AG04449 (cell line): ENCODE measurements around the gene CCNL1.

ENCODE experiments used
- CTCF ChIA-PET: fragments of 350-600 bp; formaldehyde crosslinking; extraction: SDS; loops from one replicate; lab custom pipeline; 2021; ENCODE audit warnings: antibody characterized with exemption; lab: Yijun Ruan, JAX
- POLR2A ChIA-PET: fragments of 400-600, 350-600 bp; formaldehyde crosslinking; extraction: SDS; loops from one replicate; lab custom pipeline; 2020; ENCODE audit warnings: antibody characterized with exemption, inconsistent platforms; lab: Yijun Ruan, JAX
- DNase-seq: peaks from one replicate; pipeline ENCODE4 v3.0.0-alpha.2; 2010; ENCODE audit warnings: low read depth, low spot score
- H3K4me3 ChIP-seq: 2 replicates; pipeline ENCODE4 v1.5.1; 2011; ENCODE audit warnings: low read depth, mild to moderate bottlenecking, control low read depth, low read length
- TF ChIP-seq, protein P1 (sequence below): IDR thresholded peaks from one replicate; pipeline ENCODE4 v1.5.1; 2011; ENCODE audit warnings: mild to moderate bottlenecking, moderate library complexity, low read length, control low read depth, inconsistent platforms; ENCODE audit not compliant: insufficient read depth; ENCODE audit errors: missing control alignments

CCNL1 gene

DNA sequence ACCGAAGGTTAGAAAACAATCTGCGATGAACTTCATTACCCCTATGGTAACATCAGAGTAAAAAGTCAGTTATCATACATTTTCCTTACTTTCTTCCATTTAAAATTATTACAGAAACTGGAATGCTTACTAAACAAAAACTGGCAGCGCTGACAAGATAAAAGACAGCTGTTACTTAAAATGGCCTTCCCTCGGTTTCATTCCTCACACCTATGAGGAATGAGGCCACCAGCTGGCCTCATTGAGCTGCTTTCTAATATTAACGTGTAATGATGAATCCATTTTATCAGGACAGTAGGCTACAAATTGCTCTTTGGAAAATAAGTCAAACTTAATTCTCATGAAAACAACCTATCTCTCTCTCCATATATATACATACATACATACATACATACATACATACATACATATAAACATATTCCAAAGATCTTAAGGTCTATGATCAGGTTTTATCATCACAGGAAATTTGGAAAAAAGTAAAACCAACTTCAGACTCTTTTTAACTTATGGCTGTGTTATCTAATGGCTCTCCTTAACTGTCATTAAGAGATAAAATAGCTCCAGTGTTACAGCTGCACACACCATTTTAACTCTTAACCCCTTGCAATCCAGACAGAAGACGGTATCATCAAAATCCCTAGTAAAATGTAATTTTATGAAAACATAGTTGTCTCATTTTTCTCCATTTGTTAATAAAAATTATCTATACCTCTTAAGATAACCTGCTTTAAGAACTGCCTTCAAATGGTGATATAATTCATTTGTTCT lies 5.2 kb downstream of the CCNL1 start:
- ChIA-PET POLR2A (no interaction called here), CTCF (interaction anchor here (1.6 to 3.8 kb wide), 4 partner anchors 16 to 47 kb away, joined by 4 to 22 read pairs (median 6); no protein-coding TSS in a partner anchor)
- TF ChIP-seq, protein P1, sequence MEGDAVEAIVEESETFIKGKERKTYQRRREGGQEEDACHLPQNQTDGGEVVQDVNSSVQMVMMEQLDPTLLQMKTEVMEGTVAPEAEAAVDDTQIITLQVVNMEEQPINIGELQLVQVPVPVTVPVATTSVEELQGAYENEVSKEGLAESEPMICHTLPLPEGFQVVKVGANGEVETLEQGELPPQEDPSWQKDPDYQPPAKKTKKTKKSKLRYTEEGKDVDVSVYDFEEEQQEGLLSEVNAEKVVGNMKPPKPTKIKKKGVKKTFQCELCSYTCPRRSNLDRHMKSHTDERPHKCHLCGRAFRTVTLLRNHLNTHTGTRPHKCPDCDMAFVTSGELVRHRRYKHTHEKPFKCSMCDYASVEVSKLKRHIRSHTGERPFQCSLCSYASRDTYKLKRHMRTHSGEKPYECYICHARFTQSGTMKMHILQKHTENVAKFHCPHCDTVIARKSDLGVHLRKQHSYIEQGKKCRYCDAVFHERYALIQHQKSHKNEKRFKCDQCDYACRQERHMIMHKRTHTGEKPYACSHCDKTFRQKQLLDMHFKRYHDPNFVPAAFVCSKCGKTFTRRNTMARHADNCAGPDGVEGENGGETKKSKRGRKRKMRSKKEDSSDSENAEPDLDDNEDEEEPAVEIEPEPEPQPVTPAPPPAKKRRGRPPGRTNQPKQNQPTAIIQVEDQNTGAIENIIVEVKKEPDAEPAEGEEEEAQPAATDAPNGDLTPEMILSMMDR: no peak
- no peak overlapping the region for H3K4me3 ChIP-seq
- DNase-seq: no peak

DNA sequence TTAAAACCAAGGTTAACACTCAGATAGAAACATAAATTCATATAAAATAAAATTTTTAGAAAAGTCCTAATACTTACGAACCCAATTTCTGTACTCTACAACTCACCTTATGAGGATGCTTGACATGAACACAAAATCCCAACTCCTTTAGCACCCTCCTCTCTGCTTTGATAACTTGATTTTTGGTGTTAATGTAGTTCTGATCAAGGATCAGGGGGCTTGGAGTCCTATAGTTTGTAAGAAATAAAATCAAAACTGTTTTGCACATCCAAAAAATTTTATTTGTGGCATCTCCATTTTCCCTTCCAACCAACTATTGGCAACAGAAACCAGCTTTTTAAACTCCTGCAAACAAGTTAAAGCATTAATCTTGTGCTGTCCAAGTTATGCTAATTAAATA lies 7.0 kb downstream of the CCNL1 start:
- POLR2A ChIA-PET: no interaction called here
- CTCF ChIA-PET: interaction anchor here (1.5 to 2.3 kb wide), 2 partner anchors 15 to 49 kb away, joined by 6 to 7 read pairs; no protein-coding TSS in a partner anchor
- no peak for DNase-seq
- TF ChIP-seq, protein P1: no peak
- H3K4me3 ChIP-seq: no peak overlapping the region

DNA sequence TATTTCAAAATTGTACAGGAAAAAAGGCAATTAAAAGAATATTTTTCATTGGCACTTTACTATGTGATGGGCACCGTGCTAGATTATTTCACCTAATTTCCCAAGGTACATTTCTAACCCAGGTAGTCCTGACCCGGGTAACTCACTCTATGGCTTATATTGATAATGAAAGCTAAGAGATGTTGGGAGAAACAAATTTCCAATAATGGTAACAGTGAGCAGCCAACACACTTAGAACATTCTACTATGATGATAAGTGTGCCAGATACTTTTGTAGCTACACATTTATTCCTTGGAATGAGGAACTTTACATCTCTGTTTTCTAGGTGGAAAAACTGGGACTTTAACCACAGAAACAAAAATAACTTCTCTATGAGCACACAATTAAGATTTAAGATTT lies 7.5 kb downstream of the CCNL1 start:
- CTCF ChIA-PET: interaction anchor here (1.5 to 2.3 kb wide), 2 partner anchors 14 to 49 kb away, joined by 6 to 7 read pairs; no protein-coding TSS in a partner anchor
- no peak overlapping the region for H3K4me3 ChIP-seq
- POLR2A ChIA-PET: no interaction called here
- DNase-seq: no peak
- TF ChIP-seq, protein P1: no peak

DNA sequence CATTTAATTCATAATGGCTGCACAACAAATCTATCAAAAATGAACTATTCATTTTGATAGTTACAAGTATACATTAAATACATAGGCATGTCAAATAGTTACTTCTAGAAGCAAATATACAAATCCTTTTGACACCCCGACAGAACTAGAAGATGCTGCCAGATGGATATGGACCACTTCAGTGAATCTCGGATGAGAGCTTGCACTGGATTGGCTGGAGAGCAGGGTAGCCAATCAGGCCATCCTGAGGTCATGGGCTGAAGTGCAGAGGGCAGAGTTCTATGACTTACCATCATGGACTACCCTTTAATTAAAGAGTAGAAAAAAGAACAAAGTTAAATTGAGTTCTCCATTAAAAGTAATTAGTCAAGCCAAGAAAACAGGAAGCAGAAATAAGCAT lies 8.3 kb downstream of the CCNL1 start:
- POLR2A ChIA-PET: interaction anchor here (2.3 kb wide), 1 partner anchor 9 kb away, joined by 8 read pairs; the partner anchor contains the start of gene CCNL1
- no peak overlapping the region for H3K4me3 ChIP-seq
- TF ChIP-seq, protein P1: no peak
- CTCF ChIA-PET: interaction anchor here (7.4 kb wide), 1 partner anchor 13 kb away, joined by 64 read pairs; no protein-coding TSS in a partner anchor
- DNase-seq: no peak

DNA sequence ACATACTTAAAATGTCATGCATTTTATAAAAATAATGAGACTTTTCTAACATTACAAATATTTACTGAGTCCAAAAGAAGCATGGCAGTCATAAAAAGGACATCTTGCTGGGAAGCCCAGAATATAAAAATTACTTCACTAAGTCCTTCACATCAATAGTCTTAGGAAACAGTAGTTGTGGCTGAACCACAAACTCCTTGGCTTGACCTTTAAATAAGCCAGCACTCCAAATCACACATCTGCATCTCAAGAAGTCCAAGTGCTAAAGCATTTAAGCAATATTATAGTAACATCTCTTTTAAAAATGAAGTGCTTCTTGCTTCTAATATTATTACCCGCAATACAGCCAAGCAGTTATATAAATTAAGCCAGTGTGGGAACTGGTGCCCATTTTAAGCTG lies 8.8 kb downstream of the CCNL1 start:
- ChIA-PET POLR2A (interaction anchor here (2.3 kb wide), 1 partner anchor 9 kb away, joined by 8 read pairs; the partner anchor contains the start of gene CCNL1), CTCF (interaction anchor here (7.4 kb wide), 1 partner anchor 13 kb away, joined by 64 read pairs; no protein-coding TSS in a partner anchor)
- TF ChIP-seq, protein P1: no peak
- no peak for DNase-seq
- no peak overlapping the region for H3K4me3 ChIP-seq

DNA sequence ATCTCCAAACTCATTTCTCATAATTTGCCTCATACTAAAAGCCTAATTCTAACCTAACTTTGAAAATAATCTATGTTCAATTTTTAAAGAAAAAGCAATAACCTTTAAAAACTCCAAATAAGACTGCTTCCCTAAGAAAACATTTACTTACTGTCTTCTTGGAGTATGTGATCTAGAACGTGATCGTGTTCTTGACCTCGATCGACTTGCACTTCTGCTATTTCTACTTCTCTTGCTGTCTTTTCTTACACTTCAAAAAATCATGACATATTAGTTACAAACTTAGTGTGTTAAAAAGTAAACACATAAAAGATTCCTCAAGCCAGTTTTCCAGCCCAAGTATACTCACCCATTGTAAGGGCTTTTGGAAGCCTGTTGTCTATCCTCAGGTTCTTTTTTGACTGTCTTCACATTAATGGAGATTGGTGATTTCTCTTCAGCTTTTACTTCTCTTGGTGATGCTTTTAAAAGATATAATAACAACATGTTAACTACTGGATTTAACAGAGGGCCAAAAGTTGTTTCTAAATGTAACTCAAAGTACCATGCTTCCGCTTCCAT lies 10.7 kb downstream of the CCNL1 start:
- ChIA-PET CTCF (interaction anchor here (0.7 to 7.4 kb wide), 6 partner anchors 11 to 998 kb away, joined by 3 to 64 read pairs (median 4); partner anchors contain the start of gene CCNL1), POLR2A (interaction anchor here (2.3 to 2.8 kb wide), 2 partner anchors 11 kb away, joined by 8 to 16 read pairs; partner anchors contain the start of gene CCNL1)
- H3K4me3 ChIP-seq: no peak overlapping the region
- TF ChIP-seq, protein P1: no peak
- DNase-seq: no peak
